ENCODE results near the gene VGLL4. TPM values are rescaled to one million over a fixed set of nuclear protein-coding genes. Genes with fewer than 3 reads are reported as not detected.

Gene VGLL4
- total RNA-seq, 1 donor from 2014 or later, result 111 TPM

- no peak for DNase-seq (ENCODE audit: extremely low spot score, unreplicated experiment)
- H3K4me3 Mint-ChIP-seq, result peak overlapping the region; percentile 98
- peaks cover 10% of the 10 kb centered on the region for H3K36me3 Mint-ChIP-seq
- H3K27ac Mint-ChIP-seq, result peak overlapping the region; percentile 92
- no peaks in the 10 kb centered on the region for H3K27me3 Mint-ChIP-seq
- H3K4me1 Mint-ChIP-seq (ENCODE audit: unreplicated experiment), result peaks cover 51% of the 10 kb centered on the region
- H3K9me3 Mint-ChIP-seq, result no peaks in the 10 kb centered on the region
- TF ChIP-seq CTCF (conservative IDR thresholded peaks at IDR 0.05), result no peak
Measured at GRCh38 chr3:11641683-11642430, 1.9 kb downstream of the VGLL4 start.

GRCh38 chr3:11641316-11641682 is 2.4 kb downstream of the VGLL4 start:
- Mint-ChIP-seq H3K4me1 (ENCODE audit: unreplicated experiment) (peaks cover 56% of the 10 kb centered on the region), H3K4me3 (peak overlapping the region; percentile 98), H3K27ac (peak overlapping the region; percentile 92), H3K36me3 (peaks cover 10% of the 10 kb centered on the region), H3K9me3 (no peaks in the 10 kb centered on the region), H3K27me3 (no peaks in the 10 kb centered on the region)
- DNase-seq (ENCODE audit: extremely low spot score, unreplicated experiment), result no peak
- no peak for TF ChIP-seq CTCF (conservative IDR thresholded peaks at IDR 0.05)

GRCh38 chr3:11640009-11640673 is 3.6 kb downstream of the VGLL4 start:
- DNase-seq (ENCODE audit: extremely low spot score, unreplicated experiment), result no peak
- Mint-ChIP-seq H3K4me1 (ENCODE audit: unreplicated experiment) (peaks cover 66% of the 10 kb centered on the region), H3K4me3 (peak overlapping the region; percentile 98), H3K36me3 (peaks cover 10% of the 10 kb centered on the region), H3K27me3 (no peaks in the 10 kb centered on the region), H3K27ac (peak overlapping the region; percentile 8), H3K9me3 (no peaks in the 10 kb centered on the region)
- TF ChIP-seq CTCF (conservative IDR thresholded peaks at IDR 0.05), result no peak

- peaks cover 14% of the 10 kb centered on the region for H3K36me3 Mint-ChIP-seq
- no peaks in the 10 kb centered on the region for H3K9me3 Mint-ChIP-seq
- peak overlapping the region; percentile 81 for H3K27ac Mint-ChIP-seq
- no peaks in the 10 kb centered on the region for H3K27me3 Mint-ChIP-seq
- no peak for TF ChIP-seq CTCF (conservative IDR thresholded peaks at IDR 0.05)
- peak overlapping the region; percentile 98 for H3K4me3 Mint-ChIP-seq
- no peak for DNase-seq (ENCODE audit: extremely low spot score, unreplicated experiment)
- peaks cover 71% of the 10 kb centered on the region for H3K4me1 Mint-ChIP-seq (ENCODE audit: unreplicated experiment)
Measured at GRCh38 chr3:11638495-11639358, 5.0 kb downstream of the VGLL4 start.

GRCh38 chr3:11637901-11638458 is 5.7 kb downstream of the VGLL4 start:
- peak overlapping the region; percentile 81 for H3K27ac Mint-ChIP-seq
- H3K4me1 Mint-ChIP-seq (ENCODE audit: unreplicated experiment), result peaks cover 75% of the 10 kb centered on the region

More at GRCh38 chr3:11637901-11638458, 5.7 kb downstream of the VGLL4 start:
- H3K4me3 Mint-ChIP-seq, result peak overlapping the region; percentile 98
- H3K36me3 Mint-ChIP-seq, result peaks cover 15% of the 10 kb centered on the region
- no peak for DNase-seq (ENCODE audit: extremely low spot score, unreplicated experiment)
- no peaks in the 10 kb centered on the region for H3K9me3 Mint-ChIP-seq
- no peaks in the 10 kb centered on the region for H3K27me3 Mint-ChIP-seq
- no peak for TF ChIP-seq CTCF (conservative IDR thresholded peaks at IDR 0.05)
